DOHH2 (cell line): ENCODE measurements around the gene EZH2.

Experiments used
- H3F3A ChIP-seq: fragments of 200-600 bp; sonication (generic), shearing (Covaris generic); 2 replicates; pipeline ENCODE4 v1.6.0; 2016; ENCODE audit warnings: antibody characterized with exemption, mild to moderate bottlenecking; ENCODE audit not compliant: control insufficient read depth, insufficient read depth
- H3K27ac ChIP-seq: fragments of 200-600 bp; sonication (generic); 2 replicates; pipeline ENCODE4 v1.5.1; 2014; ENCODE audit warnings: low read depth, mild to moderate bottlenecking, low read length, moderate library complexity
- H3K27me3 ChIP-seq: fragments of 200-600 bp; sonication (generic); 2 replicates; pipeline ENCODE4 v1.6.1; 2014; ENCODE audit warnings: mild to moderate bottlenecking, low read length, mixed read lengths; ENCODE audit not compliant: control insufficient read depth
- H3K36me3 ChIP-seq: fragments of 200-600 bp; sonication (generic); 2 replicates; pipeline ENCODE4 v1.6.1; 2014; ENCODE audit warnings: mild to moderate bottlenecking, low read length, moderate library complexity, mixed read lengths; ENCODE audit not compliant: control insufficient read depth
- H3K4me1 ChIP-seq: fragments of 200-600 bp; sonication (generic); 2 replicates; pipeline ENCODE4 v1.6.1; 2014; ENCODE audit warnings: mild to moderate bottlenecking, low read length, mixed read lengths; ENCODE audit not compliant: control insufficient read depth
- H3K4me2 ChIP-seq: fragments of 200-600 bp; sonication (generic); 2 replicates; pipeline ENCODE4 v1.6.0; 2014; ENCODE audit warnings: mild to moderate bottlenecking, low read length, moderate library complexity
- H3K4me3 ChIP-seq: fragments of 200-600 bp; sonication (generic); 2 replicates; pipeline ENCODE4 v1.5.1; 2014; ENCODE audit warnings: mild to moderate bottlenecking, low read length, mixed read lengths
- H3K79me2 ChIP-seq: fragments of 200-600 bp; sonication (generic); 2 replicates; pipeline ENCODE4 v1.6.1; 2014; ENCODE audit warnings: mild to moderate bottlenecking, low read length, mixed read lengths; ENCODE audit not compliant: control insufficient read depth
- H3K9me2 ChIP-seq: fragments of 200-600 bp; sonication (generic); replicated peaks from 2 replicates; pipeline ENCODE4 v1.6.1; 2014; ENCODE audit warnings: mild to moderate bottlenecking, low read length, mixed read lengths; ENCODE audit not compliant: control insufficient read depth
- H3K9me3 ChIP-seq: fragments of 200-600 bp; sonication (generic); 2 replicates; pipeline ENCODE4 v1.6.1; 2014; ENCODE audit warnings: antibody characterized with exemption, low read length, mixed read lengths; ENCODE audit not compliant: control insufficient read depth, insufficient read depth
- H4K20me1 ChIP-seq: fragments of 200-600 bp; sonication (generic); 2 replicates; pipeline ENCODE4 v1.6.0; 2014; ENCODE audit warnings: low read depth, mild to moderate bottlenecking, antibody characterized with exemption, low read length, moderate library complexity; ENCODE audit not compliant: control insufficient read depth, insufficient read depth
- CTCF ChIP-seq: fragments of 200-600 bp; sonication (generic); IDR thresholded peaks from one replicate; pipeline ENCODE4 v1.5.1; 2014; ENCODE audit warnings: antibody characterized with exemption, mild to moderate bottlenecking, low read depth, low read length; ENCODE audit not compliant: poor library complexity, severe bottlenecking
- EZH2phosphoT487 ChIP-seq: fragments of 200-600 bp; sonication (generic); IDR thresholded peaks from 2 replicates; pipeline ENCODE4 v1.6.1; 2017; ENCODE audit warnings: borderline replicate concordance, mild to moderate bottlenecking, antibody characterized with exemption, low read length, moderate library complexity, mixed read lengths

The EZH2 gene

GRCh38 chr7:148774471-148774870 lies 109.6 kb downstream of the EZH2 start:
- Histone ChIP-seq H3K36me3 (peaks cover 82% of the 10 kb centered on the region), H3K79me2 (no peaks in the 10 kb centered on the region), H4K20me1 (0 out of 2 replicates have a peak, but pooled peaks cover 4% of the 10 kb centered on the region), H3K4me3 (no peak overlapping the region), H3F3A (no peaks in the 10 kb centered on the region), H3K4me2 (no peak overlapping the region), H3K9me3 (no peaks in the 10 kb centered on the region), H3K27ac (no peak overlapping the region), H3K4me1 (no peaks in the 10 kb centered on the region), H3K27me3 (no peaks in the 10 kb centered on the region), H3K9me2 (no peaks in the 10 kb centered on the region)
- TF ChIP-seq EZH2phosphoT487 (no peak), CTCF (no peak)

DNA sequence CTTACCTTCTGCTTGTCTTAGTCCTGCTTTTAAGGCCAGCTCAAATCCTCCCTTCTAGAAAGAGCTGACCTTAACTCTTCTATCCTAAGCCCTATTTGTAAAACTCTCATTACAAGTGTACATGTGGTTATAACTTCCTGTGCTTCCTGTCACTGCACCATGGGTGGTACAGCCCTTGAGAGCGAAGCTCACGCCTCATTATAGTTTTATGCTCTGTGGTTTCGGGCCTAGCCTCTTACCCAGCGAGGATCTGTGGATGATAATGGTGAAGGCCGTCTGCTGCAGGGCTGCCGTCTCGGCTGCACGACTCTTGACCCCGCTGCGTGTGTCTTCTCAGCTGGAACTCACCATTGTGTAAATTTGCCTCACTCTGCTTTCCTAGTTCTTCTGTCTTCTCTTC lies 110.8 kb downstream of the EZH2 start:
- H3K4me3 ChIP-seq: no peak overlapping the region
- peaks cover 82% of the 10 kb centered on the region for H3K36me3 ChIP-seq
- H3K4me2 ChIP-seq: no peak overlapping the region
- no peaks in the 10 kb centered on the region for H3K9me3 ChIP-seq
- H3K4me1 ChIP-seq: no peaks in the 10 kb centered on the region
- no peak for TF ChIP-seq CTCF
- no peak for TF ChIP-seq EZH2phosphoT487
- no peaks in the 10 kb centered on the region for H3K79me2 ChIP-seq
- H4K20me1 ChIP-seq: 0 out of 2 replicates have a peak, but pooled peaks cover 4% of the 10 kb centered on the region
- no peaks in the 10 kb centered on the region for H3F3A ChIP-seq
- no peaks in the 10 kb centered on the region for H3K27me3 ChIP-seq
- H3K9me2 ChIP-seq: no peaks in the 10 kb centered on the region
- H3K27ac ChIP-seq: no peak overlapping the region

DNA sequence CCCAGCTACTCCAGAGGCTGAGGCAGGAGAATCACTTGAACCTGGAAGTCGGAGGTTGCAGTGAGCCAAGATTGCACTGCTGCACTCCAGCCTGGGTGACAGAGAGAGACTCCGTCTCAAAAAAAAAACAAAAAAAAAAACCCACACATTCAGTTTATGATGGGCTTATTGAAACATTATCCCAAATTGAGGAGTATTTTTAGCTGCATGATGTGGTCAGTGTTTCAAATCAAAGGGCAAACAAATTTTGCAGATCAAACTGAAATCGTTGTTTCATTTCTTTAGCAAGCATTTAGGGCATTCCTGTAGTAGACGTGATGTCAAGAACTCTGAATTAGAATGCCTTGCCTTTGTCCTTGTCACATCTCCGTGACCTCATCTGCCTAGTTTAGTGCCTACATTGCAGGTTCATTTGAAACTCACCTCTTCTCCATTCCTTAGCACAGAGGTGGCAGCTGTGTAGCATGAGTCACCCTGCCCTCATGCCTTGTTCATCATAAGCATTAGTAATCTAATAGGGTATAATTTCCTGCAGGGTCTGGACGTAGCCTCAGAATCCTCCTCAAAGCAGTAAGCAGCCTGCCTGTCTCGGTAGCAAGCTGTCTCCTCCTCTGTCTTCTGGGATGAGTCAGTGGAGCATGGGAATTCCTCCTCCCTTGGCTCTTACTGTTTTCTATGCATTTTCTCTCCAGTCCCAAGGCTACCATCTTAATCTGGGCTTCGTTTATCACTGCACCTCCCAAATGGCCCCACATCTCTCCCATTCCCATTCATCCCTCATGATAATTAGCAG lies 111.6 kb downstream of the EZH2 start:
- Histone ChIP-seq H3K27ac (no peak overlapping the region), H4K20me1 (0 out of 2 replicates have a peak, but pooled peaks cover 4% of the 10 kb centered on the region), H3K79me2 (no peaks in the 10 kb centered on the region), H3F3A (no peaks in the 10 kb centered on the region), H3K9me3 (no peaks in the 10 kb centered on the region), H3K4me3 (no peak overlapping the region), H3K36me3 (peaks cover 85% of the 10 kb centered on the region), H3K4me1 (no peaks in the 10 kb centered on the region), H3K4me2 (no peak overlapping the region), H3K9me2 (no peaks in the 10 kb centered on the region), H3K27me3 (no peaks in the 10 kb centered on the region)
- TF ChIP-seq EZH2phosphoT487 (no peak), CTCF (no peak)
